Adipocyte (in vitro differentiated cells): Measurements from ENCODE around the gene ELMOD3.

ENCODE experiments used
- DNase-seq: peaks from one replicate; pipeline ENCODE4 v3.0.0-alpha.2; 2015; ENCODE audit warnings: low read depth
- H3K27me3 ChIP-seq: replicated peaks from 2 replicates; pipeline ENCODE4 v1.7.0; 2013; ENCODE audit warnings: mild to moderate bottlenecking, low read length, moderate library complexity; ENCODE audit not compliant: control insufficient read depth, insufficient read depth
- H3K36me3 ChIP-seq: 2 replicates; pipeline ENCODE4 v1.7.0; 2013; ENCODE audit warnings: low read length, mild to moderate bottlenecking, moderate library complexity; ENCODE audit not compliant: control insufficient read depth, insufficient read depth, severe bottlenecking
- H3K4me1 ChIP-seq: 2 replicates; pipeline ENCODE4 v1.7.0; 2013; ENCODE audit warnings: mild to moderate bottlenecking, low read length, moderate library complexity; ENCODE audit not compliant: control insufficient read depth, insufficient read depth
- H3K4me3 ChIP-seq: 2 replicates; pipeline ENCODE4 v1.7.0; 2013; ENCODE audit warnings: mild to moderate bottlenecking, low read length, moderate library complexity
- H3K9ac ChIP-seq: 2 replicates; pipeline ENCODE4 v1.7.0; 2013; ENCODE audit warnings: mild to moderate bottlenecking, low read length, moderate library complexity
- H3K9me3 ChIP-seq: 2 replicates; pipeline ENCODE4 v1.7.0; 2013; ENCODE audit warnings: mild to moderate bottlenecking, low read length, moderate library complexity; ENCODE audit not compliant: control insufficient read depth

ELMOD3 gene

DNA sequence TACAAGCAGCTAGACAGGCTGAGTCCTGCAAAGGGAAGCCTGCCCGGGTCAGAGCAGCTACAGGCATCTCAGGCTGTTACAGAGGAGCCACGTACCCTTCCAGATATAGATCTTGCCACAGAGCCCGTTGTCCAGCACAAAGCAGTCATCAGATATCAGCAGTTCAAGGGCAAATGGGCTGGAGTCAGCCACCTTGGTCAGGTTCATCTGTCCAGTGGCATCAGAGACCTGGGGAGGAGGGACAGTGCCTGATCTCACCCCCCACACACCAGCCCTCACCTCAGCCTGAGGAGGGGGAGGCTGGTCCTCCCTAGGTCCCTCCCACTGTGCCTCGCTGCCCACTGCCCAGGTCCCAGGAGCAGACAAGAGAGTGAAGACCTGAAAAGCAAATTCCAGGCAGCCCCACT is 43.4 kb downstream of the ELMOD3 start:
- H3K9me3 ChIP-seq = no peaks in the 10 kb centered on the region
- H3K4me1 ChIP-seq = peaks cover 36% of the 10 kb centered on the region
- no peak overlapping the region for H3K4me3 ChIP-seq
- H3K9ac ChIP-seq = no peak overlapping the region
- H3K27me3 ChIP-seq = no peaks in the 10 kb centered on the region
- no peak for DNase-seq
- peaks cover 13% of the 10 kb centered on the region for H3K36me3 ChIP-seq

DNA sequence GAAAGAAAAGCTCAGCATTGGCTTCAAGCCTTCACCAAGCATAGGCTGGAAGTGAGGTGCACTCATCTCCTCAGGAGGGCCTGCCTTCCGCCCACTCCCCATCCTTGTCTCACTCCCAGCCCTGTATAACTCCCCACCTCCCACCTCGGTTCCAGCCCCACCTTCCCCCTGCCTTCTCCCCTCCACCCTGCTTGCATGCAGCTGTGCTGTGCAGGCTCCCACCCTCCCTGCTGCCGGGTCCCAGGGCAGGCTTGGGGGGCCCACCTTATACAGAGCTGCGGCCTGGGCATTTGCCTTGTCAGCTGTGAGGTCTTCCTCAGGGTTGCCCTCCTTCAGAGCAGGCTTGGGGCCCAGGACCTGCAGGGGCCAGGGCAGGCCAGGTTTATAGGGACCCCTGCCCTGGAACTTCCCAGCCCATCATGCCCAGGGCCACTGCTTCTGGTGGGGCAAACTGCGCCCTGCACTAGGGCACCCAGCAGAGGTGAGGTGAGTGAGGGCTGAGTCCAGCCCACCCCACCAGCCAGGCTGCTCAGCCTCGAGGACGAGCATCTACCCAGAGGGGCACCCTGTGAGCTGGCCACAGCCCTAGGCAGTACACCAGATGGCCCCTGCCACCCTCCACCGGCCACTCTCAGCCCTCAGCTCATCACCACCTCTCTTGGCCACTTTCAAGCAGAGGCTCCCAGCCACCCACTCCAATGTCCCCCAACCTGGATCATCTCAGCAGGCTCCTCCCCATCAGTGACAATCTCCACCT is 44.0 kb downstream of the ELMOD3 start:
- no peak for DNase-seq
- H3K27me3 ChIP-seq = no peaks in the 10 kb centered on the region
- no peak overlapping the region for H3K9ac ChIP-seq
- no peak overlapping the region for H3K4me3 ChIP-seq
- H3K4me1 ChIP-seq = peaks cover 30% of the 10 kb centered on the region
- no peaks in the 10 kb centered on the region for H3K9me3 ChIP-seq
- peaks cover 13% of the 10 kb centered on the region for H3K36me3 ChIP-seq

DNA sequence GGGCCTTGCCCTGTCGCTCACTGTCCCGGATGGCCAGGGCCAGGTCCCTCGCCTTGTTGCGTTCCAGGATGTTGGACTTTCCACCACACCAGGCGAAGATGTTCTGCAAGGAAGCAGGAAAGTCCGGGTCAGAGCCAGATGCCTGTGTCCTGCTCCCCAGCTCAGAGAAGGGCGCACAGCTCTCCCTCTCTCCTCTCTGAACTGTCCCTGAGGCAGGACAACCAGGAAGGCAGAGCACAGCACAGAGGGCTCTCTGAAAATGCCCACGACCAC is 44.5 kb downstream of the ELMOD3 start:
- H3K4me1 ChIP-seq = peaks cover 25% of the 10 kb centered on the region
- DNase-seq = no peak
- H3K9ac ChIP-seq = no peak overlapping the region
- H3K4me3 ChIP-seq = no peak overlapping the region
- H3K9me3 ChIP-seq = no peaks in the 10 kb centered on the region
- H3K36me3 ChIP-seq = peaks cover 13% of the 10 kb centered on the region
- no peaks in the 10 kb centered on the region for H3K27me3 ChIP-seq

DNA sequence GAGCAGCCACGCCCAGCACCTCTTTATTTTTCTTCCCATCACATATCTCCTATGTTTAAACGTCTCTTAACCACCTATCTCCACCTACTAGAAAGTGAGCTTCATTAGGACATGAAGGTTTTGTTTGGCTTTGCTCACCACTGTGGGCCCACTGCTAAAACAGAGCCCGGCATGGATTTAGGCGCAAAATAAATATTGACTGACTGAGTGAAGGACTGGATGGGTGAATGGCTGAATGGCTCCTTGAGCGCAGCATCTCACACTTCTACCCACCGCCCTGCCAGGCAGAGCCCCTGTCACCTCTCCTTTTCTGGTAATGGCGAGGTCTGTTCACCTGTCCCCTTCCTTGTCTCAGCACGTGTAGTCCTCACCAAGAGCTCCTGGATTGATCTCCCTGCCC is 45.5 kb downstream of the ELMOD3 start:
- Histone ChIP-seq H3K4me3 (no peak overlapping the region), H3K9me3 (no peaks in the 10 kb centered on the region), H3K9ac (no peak overlapping the region), H3K27me3 (no peaks in the 10 kb centered on the region), H3K4me1 (peaks cover 18% of the 10 kb centered on the region), H3K36me3 (peaks cover 13% of the 10 kb centered on the region)
- DNase-seq = no peak

DNA sequence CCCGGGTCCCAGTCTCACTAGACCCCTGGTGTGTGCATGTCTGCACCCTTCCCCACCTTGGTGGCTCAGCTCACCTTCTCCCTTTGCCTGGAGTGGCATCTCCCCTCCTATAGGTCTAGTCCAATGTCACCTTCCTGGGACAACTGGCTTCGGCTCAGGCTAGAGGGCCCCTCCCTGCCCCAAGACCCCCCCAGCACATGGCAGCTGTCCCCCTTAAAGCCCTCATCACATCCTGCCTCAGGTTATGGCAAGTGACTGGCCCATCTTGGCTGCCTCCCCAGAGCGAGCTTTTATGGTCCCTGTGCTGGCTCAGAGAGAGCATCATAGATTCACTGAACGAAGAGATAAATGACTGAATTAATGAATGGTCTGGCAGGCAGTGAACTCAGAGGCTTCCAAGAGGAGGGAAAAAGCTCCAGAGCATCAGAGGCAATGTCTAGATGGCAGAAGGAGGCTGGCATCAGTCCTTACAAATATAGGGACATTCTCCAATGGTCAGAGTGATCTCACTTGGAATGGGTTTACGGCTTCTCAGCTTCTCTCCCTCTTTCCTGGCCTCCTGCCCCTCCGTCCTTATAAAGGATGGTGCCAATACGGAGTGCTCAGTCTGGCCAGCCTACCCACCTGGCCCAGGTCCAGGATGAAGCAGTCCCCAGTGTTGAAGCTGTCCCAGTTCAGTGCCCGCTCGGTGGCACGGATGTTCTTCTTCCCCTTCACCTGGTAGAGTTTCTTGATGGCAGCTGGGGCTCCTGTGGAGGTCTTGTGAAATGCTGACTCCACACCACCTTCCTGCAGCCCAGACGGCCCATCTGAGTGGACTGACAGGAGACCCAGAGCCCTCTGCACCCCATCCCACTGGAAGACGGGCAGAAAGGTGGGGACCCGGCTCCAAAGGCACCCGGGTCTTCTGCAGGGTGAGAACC is 46.2 kb downstream of the ELMOD3 start:
- Histone ChIP-seq H3K4me1 (peaks cover 25% of the 10 kb centered on the region), H3K27me3 (no peaks in the 10 kb centered on the region), H3K9me3 (no peaks in the 10 kb centered on the region), H3K36me3 (peaks cover 10% of the 10 kb centered on the region), H3K9ac (no peak overlapping the region), H3K4me3 (no peak overlapping the region)
- DNase-seq = no peak

DNA sequence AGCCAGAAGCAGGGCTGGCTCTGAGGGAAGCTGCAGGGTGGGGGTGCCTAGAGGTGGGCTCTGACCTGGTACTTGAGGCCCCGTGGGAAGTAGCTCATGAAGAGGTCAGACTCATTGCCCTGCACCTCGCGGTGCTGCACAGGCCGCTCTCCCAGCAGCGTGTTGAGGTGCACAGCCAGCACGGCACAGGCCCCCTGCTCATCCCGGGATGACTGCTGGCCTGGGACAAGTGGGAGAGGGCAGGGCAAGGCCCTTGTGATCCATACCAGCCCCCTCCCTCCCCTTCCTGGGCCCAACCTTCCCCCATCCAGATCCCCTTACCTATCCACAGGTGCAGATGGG is 46.9 kb downstream of the ELMOD3 start:
- Histone ChIP-seq H3K9me3 (no peaks in the 10 kb centered on the region), H3K9ac (no peak overlapping the region), H3K4me1 (peaks cover 20% of the 10 kb centered on the region), H3K36me3 (peaks cover 10% of the 10 kb centered on the region), H3K27me3 (no peaks in the 10 kb centered on the region), H3K4me3 (no peak overlapping the region)
- no peak for DNase-seq

DNA sequence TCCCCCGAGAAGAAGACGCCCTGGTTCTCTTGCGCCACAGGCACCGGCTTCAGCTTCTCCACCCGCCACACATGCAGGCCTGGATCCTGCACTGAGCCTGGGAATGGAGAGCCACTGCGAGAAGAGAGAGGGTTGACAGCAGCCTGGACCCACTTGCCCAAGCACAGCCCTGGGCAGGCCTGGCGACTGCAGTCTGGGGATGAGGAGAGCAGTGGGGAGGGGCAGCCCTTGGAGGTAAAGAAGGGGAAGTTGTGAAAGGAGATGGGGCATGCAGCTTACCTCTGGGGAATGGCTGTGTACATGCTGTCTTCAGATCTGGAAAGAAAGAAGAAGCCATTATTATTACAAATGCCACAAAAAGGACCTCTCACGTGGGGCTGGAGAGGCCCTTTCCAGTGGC is 47.3 kb downstream of the ELMOD3 start:
- Histone ChIP-seq H3K9me3 (no peaks in the 10 kb centered on the region), H3K4me3 (no peak overlapping the region), H3K36me3 (peaks cover 10% of the 10 kb centered on the region), H3K27me3 (no peaks in the 10 kb centered on the region), H3K9ac (no peak overlapping the region), H3K4me1 (peaks cover 16% of the 10 kb centered on the region)
- no peak for DNase-seq

DNA sequence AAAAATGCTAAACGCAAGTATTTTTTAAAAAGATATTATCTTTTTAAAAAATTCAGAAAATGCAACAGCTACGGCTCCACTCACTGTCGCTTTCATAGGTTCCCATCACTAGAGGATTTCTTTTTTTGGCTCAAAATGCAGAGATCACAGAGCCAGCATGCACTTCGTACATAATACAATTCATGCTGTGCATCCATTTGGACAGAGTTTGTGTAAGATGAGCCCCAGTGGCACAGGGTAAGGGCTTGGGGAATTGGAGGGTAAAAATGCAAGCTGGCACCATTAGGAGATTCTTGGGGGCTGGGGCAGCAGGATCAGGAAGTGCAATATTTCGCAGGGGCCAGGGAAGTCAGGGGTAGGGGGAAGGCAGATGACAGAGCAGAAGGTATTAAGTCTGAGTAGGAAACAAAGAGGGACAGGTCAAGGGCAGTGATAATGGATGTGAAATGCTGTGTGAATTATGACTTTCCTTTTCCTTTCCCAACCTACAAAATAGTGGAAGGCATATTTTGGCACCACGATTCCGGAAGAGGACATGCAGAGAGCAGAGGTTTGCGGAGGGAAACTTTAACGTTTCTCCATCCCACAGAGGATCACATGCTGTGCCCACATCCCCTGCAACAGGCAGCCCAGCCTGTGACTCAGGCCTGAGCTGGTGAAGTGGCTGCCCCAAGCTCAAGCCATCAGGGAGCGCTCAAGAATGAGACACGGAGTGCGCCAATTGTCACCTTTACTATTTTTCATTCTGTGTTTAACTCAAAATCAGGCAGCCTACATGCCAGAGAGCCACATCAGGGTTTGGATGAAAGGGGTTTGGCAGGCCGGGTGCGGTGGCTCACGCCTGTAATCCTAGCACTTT is 50.9 kb downstream of the ELMOD3 start:
- Histone ChIP-seq H3K9ac (peak overlapping the region; percentile 3), H3K36me3 (peaks cover 4% of the 10 kb centered on the region), H3K9me3 (no peaks in the 10 kb centered on the region), H3K27me3 (no peaks in the 10 kb centered on the region), H3K4me1 (peaks cover 23% of the 10 kb centered on the region), H3K4me3 (no peak overlapping the region)
- peak; percentile 41 for DNase-seq

DNA sequence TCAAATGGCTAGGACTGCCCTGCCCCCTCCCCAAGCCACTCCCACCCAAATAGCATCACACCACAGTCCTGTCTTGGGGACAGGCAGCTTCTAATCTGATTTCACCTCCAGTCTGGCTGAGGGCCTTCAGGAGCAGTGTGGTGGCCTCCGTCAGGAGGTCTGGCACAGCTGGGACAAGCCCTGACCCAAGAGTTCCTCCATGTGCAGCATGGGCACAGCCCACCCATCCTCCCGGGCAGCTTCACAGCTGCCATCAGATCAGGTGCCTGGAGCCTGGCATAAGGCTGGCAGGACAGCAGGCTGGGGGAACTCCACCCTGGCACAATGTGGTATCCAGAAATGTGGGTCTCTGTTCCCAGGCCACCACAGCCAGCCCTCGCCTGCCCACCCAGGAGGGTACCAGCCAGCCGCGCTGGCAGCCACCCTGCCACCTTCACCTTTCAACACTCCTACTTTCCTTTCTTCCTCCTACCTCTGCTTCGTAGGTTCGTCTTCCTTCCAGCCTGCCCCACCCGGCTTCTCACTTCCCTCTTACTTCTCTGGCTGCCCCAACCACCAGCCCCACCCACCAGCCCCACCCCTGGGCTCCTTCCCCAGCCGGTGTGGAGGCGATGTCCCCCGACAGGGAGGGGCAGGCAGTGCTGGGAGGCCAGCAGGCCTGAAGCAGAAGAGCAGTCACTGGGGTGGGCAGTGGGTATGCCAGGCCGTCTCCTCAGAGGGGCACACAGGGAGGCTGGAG is 55.4 kb downstream of the ELMOD3 start, which contains the start of gene CAPG:
Gene CAPG, minus strand, starts transcription at position 522 of the 739 bp plus-strand sequence. CDS start 8,221 bp downstream, outside the sequence.
- H3K4me1 ChIP-seq = peaks cover 44% of the 10 kb centered on the region
- peak within 1 kb of the TSS; percentile 36 for H3K9ac ChIP-seq
- no peaks in the 10 kb centered on the region for H3K36me3 ChIP-seq
- H3K4me3 ChIP-seq = no peak within 1 kb of the TSS
- H3K9me3 ChIP-seq = no peaks in the 10 kb centered on the region
- H3K27me3 ChIP-seq = no peaks in the 10 kb centered on the region
- DNase-seq = no peak

DNA sequence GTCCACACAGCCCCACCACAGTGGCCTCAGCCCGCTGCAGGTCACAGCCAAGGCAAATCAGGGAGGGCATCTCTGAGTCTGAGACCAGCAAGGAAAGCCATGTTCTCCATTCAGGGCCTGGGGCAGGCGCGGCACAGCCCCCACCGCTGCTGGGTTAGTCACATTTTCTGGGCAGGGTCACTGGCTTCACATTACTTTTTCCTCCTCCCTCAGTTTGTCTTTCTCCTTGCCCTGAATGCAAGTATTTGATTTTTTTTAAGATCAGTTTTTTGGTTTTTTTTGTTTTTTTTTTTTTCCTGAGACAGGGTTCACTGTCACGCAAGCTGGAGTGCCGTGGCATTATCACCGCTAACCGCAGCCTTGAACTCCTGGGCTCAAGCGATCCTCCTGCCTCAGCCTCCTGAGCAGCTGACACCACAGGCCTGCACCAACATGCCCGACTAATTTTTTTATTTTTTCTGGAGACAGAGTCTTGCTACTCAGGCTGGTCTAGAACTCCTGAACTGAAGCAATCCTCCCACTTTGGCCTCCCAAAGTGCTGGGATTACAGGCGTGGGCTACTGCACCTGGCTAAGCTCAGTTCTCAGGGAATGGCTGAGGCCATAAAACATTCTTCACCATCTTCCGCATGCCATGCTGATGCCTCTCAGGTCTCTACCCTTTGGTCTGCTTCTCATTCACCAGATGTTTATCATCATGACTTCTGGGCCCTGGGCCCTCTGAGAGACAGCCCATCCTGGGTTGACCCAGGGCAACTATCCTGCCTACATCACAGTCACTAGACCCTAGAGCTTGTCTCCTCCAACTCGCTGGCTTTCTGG is 56.2 kb downstream of the ELMOD3 start:
- no peak for DNase-seq
- Histone ChIP-seq H3K9me3 (no peaks in the 10 kb centered on the region), H3K36me3 (no peaks in the 10 kb centered on the region), H3K4me3 (no peak overlapping the region), H3K9ac (peak overlapping the region; percentile 36), H3K4me1 (peaks cover 37% of the 10 kb centered on the region), H3K27me3 (no peaks in the 10 kb centered on the region)
